ENCODE data around the gene PRLH. TPM values are rescaled to one million over a fixed set of nuclear protein-coding genes. Genes with fewer than 3 reads are reported as not detected.

Gene PRLH
- polyA plus RNA-seq, 1 experiment, result not detected

DNA sequence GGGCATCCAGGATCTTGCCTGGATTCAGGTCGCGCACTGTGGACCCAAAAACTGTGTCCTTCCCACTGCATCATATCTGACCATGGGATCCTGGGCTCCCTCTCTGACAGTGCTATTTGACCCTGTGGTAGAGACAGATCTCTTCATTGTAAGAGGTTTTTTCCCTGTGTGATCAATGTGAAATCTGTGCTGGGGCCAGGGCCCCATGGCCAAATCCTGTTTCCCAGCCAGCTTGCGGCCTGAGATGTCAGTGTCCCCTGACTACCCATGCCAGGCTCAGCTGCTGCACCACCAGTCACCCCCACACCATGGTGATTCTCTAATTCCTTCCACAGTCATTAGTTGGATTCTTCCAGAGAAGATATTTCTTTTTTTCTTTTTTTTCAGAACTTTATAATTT, 3.5 kb downstream of the PRLH start:
- Histone ChIP-seq H3K27me3 (ENCODE audit: control insufficient read depth, insufficient read depth, low read length) (no peaks in the 10 kb centered on the region), H3K4me3 (ENCODE audit: low read depth, low read length) (no peak overlapping the region), H3K36me3 (ENCODE audit: control insufficient read depth, insufficient read depth, low read length) (no peaks in the 10 kb centered on the region)
- POLR2A ChIA-PET, result no interaction called here
- TF ChIP-seq, protein P1, sequence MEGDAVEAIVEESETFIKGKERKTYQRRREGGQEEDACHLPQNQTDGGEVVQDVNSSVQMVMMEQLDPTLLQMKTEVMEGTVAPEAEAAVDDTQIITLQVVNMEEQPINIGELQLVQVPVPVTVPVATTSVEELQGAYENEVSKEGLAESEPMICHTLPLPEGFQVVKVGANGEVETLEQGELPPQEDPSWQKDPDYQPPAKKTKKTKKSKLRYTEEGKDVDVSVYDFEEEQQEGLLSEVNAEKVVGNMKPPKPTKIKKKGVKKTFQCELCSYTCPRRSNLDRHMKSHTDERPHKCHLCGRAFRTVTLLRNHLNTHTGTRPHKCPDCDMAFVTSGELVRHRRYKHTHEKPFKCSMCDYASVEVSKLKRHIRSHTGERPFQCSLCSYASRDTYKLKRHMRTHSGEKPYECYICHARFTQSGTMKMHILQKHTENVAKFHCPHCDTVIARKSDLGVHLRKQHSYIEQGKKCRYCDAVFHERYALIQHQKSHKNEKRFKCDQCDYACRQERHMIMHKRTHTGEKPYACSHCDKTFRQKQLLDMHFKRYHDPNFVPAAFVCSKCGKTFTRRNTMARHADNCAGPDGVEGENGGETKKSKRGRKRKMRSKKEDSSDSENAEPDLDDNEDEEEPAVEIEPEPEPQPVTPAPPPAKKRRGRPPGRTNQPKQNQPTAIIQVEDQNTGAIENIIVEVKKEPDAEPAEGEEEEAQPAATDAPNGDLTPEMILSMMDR (IDR thresholded peaks at IDR 0.05; ENCODE audit: insufficient read depth, low read depth, low read length), result no peak
- CTCF ChIA-PET, result interaction anchor here (0.7 to 4.8 kb wide), 3 partner anchors 57 to 447 kb away, joined by 3 to 111 read pairs (median 3); no protein-coding TSS in a partner anchor
- no peak for DNase-seq (ENCODE audit: low read depth)

DNA sequence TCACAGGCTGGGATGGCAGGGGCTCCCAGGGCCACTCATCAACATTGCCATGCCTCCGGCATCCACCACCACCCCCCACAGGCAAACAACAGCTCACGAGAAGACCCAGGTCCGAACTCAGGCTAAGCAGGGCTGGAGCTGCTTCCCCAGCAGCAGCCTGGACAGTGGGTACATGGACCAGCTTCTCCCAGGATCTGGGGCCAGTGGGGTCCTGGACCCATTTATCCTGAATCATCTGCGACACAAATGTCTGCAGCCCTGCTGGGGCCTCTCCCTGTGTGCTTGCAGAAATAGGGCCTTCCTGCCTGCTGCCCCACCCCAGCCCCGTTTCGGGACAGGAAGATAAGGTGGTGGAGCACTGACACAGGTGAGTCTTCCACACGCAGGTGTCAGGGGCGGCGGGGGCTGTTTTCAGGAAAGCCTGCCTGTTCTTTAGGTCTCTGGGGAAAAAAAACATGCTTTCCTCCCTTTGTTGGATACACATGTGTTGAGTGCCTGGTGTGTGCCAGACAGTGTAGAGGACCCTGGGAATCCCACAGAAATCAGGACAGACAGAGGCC, 4.5 kb downstream of the PRLH start:
- no peak for DNase-seq (ENCODE audit: low read depth)
- ChIA-PET CTCF (interaction anchor here (0.6 to 4.8 kb wide), 28 partner anchors 9 to 496 kb away, joined by 3 to 111 read pairs (median 10); partner anchors contain the start of genes COL6A3 and MLPH), POLR2A (interaction anchor here (0.7 kb wide), 1 partner anchor 478 kb away, joined by 14 read pairs; no protein-coding TSS in a partner anchor)
- Histone ChIP-seq H3K36me3 (ENCODE audit: control insufficient read depth, insufficient read depth, low read length) (no peaks in the 10 kb centered on the region), H3K27me3 (ENCODE audit: control insufficient read depth, insufficient read depth, low read length) (no peaks in the 10 kb centered on the region), H3K4me3 (ENCODE audit: low read depth, low read length) (no peak overlapping the region)
- TF ChIP-seq, protein P1 (IDR thresholded peaks at IDR 0.05; ENCODE audit: insufficient read depth, low read depth, low read length), result no peak

DNA sequence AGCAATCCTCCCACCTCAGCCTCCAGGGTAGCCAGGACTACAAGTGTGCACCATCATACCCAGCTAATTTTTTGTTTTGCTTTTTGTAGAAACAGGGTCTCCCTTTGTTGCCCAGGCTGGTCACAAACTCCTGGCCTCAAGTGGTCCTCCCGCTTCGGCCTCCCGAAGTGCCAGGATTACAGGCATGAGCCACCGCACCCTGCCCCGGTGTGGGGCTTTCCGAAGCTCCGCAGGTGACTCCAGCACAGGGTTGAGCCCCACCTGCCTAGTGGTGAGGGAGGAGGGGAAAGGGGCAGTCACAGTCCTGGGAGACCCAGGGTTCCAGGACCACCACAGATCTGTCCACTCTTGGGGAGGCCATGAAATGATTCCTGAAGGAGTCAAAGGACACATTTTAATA, 5.2 kb downstream of the PRLH start:
- Histone ChIP-seq H3K36me3 (ENCODE audit: control insufficient read depth, insufficient read depth, low read length) (no peaks in the 10 kb centered on the region), H3K4me3 (ENCODE audit: low read depth, low read length) (no peak overlapping the region), H3K27me3 (ENCODE audit: control insufficient read depth, insufficient read depth, low read length) (no peaks in the 10 kb centered on the region)
- TF ChIP-seq, protein P1 (IDR thresholded peaks at IDR 0.05; ENCODE audit: insufficient read depth, low read depth, low read length), result no peak
- CTCF ChIA-PET, result interaction anchor here (0.6 to 4.8 kb wide), 69 partner anchors 9 to 1059 kb away, joined by 3 to 111 read pairs (median 5); partner anchors contain the start of genes COL6A3, COPS8, MLPH and RAB17
- POLR2A ChIA-PET, result no interaction called here
- DNase-seq (ENCODE audit: low read depth), result no peak

DNA sequence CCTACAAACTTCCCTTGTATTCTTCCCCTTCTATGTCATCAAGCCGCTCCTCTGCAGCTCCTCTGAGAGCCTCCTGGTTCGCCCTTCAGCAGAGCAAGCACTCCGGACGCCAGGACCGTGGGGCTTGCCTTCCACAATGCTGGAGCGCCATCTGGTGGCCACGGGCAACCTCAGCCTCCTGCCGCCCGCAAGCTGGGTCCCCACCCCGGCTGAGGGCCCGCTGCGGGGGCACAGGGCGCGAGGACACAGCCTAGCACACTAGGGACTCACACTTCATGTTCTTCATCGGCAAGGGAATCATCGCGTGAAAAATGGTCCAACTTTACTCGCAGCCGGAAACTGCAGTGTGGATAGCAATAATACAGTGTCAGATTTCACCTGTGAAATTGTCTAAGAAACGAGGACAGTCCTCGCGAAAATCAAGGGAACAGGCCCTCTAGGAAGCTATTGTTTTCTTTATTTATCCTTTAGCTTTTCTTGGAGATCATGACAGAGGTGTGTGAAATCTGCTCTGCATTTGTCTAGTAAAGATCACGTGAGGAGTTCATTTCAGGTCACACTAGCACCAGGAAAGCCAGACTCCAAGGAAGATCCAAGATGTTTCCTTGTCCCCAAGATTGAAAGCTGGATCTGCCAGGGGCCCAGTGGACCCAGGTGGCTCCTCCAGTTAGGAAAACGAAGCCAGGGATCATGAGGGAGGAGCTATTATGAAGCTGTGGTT, 5.8 kb downstream of the PRLH start:
- TF ChIP-seq, protein P1 (IDR thresholded peaks at IDR 0.05; ENCODE audit: insufficient read depth, low read depth, low read length), result peak; percentile 99
- no peak overlapping the region for H3K4me3 ChIP-seq (ENCODE audit: low read depth, low read length)
- no peaks in the 10 kb centered on the region for H3K27me3 ChIP-seq (ENCODE audit: control insufficient read depth, insufficient read depth, low read length)
- H3K36me3 ChIP-seq (ENCODE audit: control insufficient read depth, insufficient read depth, low read length), result no peaks in the 10 kb centered on the region
- CTCF ChIA-PET, result interaction anchor here (0.6 to 4.8 kb wide), 82 partner anchors 10 to 1195 kb away, joined by 3 to 111 read pairs (median 5); partner anchors contain the start of genes COL6A3, COPS8, MLPH and RAB17
- DNase-seq (ENCODE audit: low read depth), result peak; percentile 34
- POLR2A ChIA-PET, result interaction anchor here (0.6 kb wide), 1 partner anchor 486 kb away, joined by 3 read pairs; no protein-coding TSS in a partner anchor

DNA sequence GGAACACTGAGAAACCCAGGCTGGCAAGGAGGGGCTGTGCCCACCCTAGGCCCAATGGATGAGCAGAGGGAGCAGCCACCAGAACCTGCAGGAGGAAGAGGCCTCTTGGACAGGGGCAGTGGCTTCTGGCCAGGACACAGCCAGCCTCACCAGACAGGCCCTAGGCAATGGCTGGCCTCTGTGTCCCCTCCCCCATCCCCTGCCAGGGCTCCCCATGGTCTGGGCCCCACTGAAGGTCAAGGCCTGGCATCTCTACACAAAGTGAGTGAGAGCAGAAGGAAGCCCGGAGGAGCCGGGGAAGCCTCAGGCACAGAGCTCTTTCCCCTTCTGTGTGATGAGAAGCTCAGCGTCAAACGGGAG, 6.3 kb downstream of the PRLH start:
- ChIA-PET CTCF (interaction anchor here (0.7 to 4.8 kb wide), 53 partner anchors 9 to 1061 kb away, joined by 3 to 111 read pairs (median 5); partner anchors contain the start of genes COL6A3 and COPS8), POLR2A (interaction anchor here (0.6 kb wide), 1 partner anchor 486 kb away, joined by 3 read pairs; no protein-coding TSS in a partner anchor)
- TF ChIP-seq, protein P1 (IDR thresholded peaks at IDR 0.05; ENCODE audit: insufficient read depth, low read depth, low read length), result no peak
- Histone ChIP-seq H3K36me3 (ENCODE audit: control insufficient read depth, insufficient read depth, low read length) (no peaks in the 10 kb centered on the region), H3K27me3 (ENCODE audit: control insufficient read depth, insufficient read depth, low read length) (no peaks in the 10 kb centered on the region; the same call in 1 of the 2 replicates), H3K4me3 (ENCODE audit: low read depth, low read length) (no peak overlapping the region)
- DNase-seq (ENCODE audit: low read depth), result no peak

All from BJ (cell line).